Measurements from ENCODE around the gene ARSD.

- no peak for TF ChIP-seq CTCF (IDR thresholded peaks at IDR 0.05)
- TF ChIP-seq POLR2AphosphoS5 (IDR thresholded peaks at IDR 0.05), result no peak
- TF ChIP-seq POLR2A (IDR thresholded peaks at IDR 0.05), result no peak
Measured at GRCh38 chrX:2934715-2935710, 5.9 kb upstream of the ARSD start.

Measured in prostate gland (tissue), 2 donors.